ENCODE results near the gene EIF4G3.

DNA sequence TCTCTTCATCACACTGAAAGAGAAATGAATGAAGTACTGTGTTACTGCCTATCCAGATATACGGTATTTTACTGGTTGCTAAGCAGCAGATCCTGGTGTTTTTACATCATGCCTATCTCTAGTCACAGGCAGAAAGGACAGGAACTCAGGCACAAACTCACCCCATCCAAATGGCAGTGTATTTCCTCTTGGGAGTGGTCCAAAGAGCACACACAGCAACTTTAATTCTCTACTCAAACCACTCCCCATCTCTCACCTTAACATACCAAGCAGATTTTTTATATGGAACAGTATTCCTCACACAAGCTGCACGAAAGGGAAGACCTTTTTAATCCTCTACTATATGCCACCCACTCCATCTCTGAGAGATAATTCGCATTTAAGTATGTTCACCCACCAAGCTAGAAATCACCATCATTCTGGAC is 27.3 kb downstream of the EIF4G3 start:
- no peak for TF ChIP-seq FOXP2 (optimal IDR thresholded peaks at IDR 0.05; ENCODE audit: borderline replicate concordance, extremely low read depth, extremely low read length, insufficient read depth)
- TF ChIP-seq POLR2AphosphoS5 (IDR thresholded peaks at IDR 0.05; ENCODE audit: low read depth, low read length) = no peak
- no peak for TF ChIP-seq TAF1 (IDR thresholded peaks at IDR 0.05; ENCODE audit: borderline replicate concordance, insufficient read depth, low read length)
- no peak for TF ChIP-seq SIN3A (IDR thresholded peaks at IDR 0.05; ENCODE audit: borderline replicate concordance, insufficient read depth, low read length)
